ENCODE data around the gene EBI3.
"Not testable (repeated sequence)": the region's sequence is repeated elsewhere in the genome, so short reads cannot be mapped to it uniquely, and the experiment has no call there.

DNA sequence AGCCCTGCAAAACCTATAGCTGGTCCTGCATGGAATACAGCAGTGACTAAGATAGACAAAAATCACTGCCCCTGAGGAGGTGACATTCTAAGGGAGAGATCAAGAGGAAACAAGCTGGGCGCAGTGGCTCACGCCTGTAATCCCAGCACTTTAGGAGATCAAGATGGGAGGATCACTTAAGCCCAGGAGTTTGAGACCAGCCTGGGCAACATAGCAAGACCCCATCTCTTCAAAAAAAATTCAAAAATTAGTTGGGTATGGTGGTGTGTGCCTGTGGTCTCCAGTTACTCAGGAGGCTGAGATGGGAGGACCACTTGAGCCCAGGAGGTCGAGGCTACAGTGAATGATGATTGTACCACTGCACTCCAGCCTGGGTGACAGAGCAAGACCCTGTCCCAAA, 36.8 kb upstream of the EBI3 start:
- TF ChIP-seq, protein P1, sequence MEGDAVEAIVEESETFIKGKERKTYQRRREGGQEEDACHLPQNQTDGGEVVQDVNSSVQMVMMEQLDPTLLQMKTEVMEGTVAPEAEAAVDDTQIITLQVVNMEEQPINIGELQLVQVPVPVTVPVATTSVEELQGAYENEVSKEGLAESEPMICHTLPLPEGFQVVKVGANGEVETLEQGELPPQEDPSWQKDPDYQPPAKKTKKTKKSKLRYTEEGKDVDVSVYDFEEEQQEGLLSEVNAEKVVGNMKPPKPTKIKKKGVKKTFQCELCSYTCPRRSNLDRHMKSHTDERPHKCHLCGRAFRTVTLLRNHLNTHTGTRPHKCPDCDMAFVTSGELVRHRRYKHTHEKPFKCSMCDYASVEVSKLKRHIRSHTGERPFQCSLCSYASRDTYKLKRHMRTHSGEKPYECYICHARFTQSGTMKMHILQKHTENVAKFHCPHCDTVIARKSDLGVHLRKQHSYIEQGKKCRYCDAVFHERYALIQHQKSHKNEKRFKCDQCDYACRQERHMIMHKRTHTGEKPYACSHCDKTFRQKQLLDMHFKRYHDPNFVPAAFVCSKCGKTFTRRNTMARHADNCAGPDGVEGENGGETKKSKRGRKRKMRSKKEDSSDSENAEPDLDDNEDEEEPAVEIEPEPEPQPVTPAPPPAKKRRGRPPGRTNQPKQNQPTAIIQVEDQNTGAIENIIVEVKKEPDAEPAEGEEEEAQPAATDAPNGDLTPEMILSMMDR (IDR thresholded peaks at IDR 0.05), result not testable (repeated sequence)
- TF ChIP-seq POLR2A (IDR thresholded peaks at IDR 0.05), result not testable (repeated sequence)
